Testis (tissue), 3 donors: ENCODE results near the gene IGF2R. TPM values are rescaled to one million over a fixed set of nuclear protein-coding genes. Genes with fewer than 3 reads are reported as not detected.

ENCODE experiments used
- DNase-seq: peaks from one replicate; pipeline ENCODE4 v3.0.0-alpha.2; 2019
- H3K27ac ChIP-seq, 2 donors: fragments of 200-600 bp; sonication (generic); one replicate each; pipeline ENCODE4 v1.5.1; 2019
- H3K27me3 ChIP-seq: fragments of 200-600 bp; sonication (generic); one replicate; pipeline ENCODE4 v1.5.1; 2019
- H3K36me3 ChIP-seq: fragments of 200-600 bp; sonication (generic); one replicate; pipeline ENCODE4 v1.5.1; 2017; ENCODE audit warnings: low read depth; ENCODE audit errors: missing control alignments
- H3K4me1 ChIP-seq: fragments of 200-600 bp; sonication (generic); one replicate; pipeline ENCODE4 v1.5.1; 2019
- H3K4me3 ChIP-seq, 2 donors: fragments of 200-600 bp; sonication (generic); one replicate each; pipeline ENCODE4 v1.5.1; 2017 to 2019
- H3K9me3 ChIP-seq: fragments of 200-600 bp; sonication (generic); one replicate; pipeline ENCODE4 v1.5.1; 2017
- POLR2A ChIP-seq: fragments of 450-650 bp; IDR thresholded peaks from one replicate; pipeline ENCODE4 v1.6.1; 2017; ENCODE audit warnings: antibody characterized with exemption, mild to moderate bottlenecking, moderate library complexity
- WGBS, 2 donors: methylation state at CpG; one replicate each; pipeline ENCODE4 v1.1.5; 2018; 5-methylcytosine and 5-hydroxymethylcytosine counted together
- intact Hi-C: fragments of 100-400 bp; cut with DNase I; formaldehyde crosslinking; loops from one replicate; pipeline ENCODE4 v1.15.1; 2023; ENCODE audit warnings: low total_unique reads
- polyA plus RNA-seq: library from polyadenylated mRNA; stranded (reverse); fragments of 350-450 nt; fragmentation: Illumina TruSeq; extraction: RNeasy Lipid Tissue Mini Kit (QIAGEN cat#74804); gene quantifications from one replicate; pipeline ENCODE4 v1.2.3, GENCODE V29; 2014; ENCODE audit warnings: low read depth, low replicate concordance; ENCODE audit not compliant: insufficient read depth
- total RNA-seq, 2 donors: library from RNA; depleted of rRNA; stranded (reverse); fragments of >200 nt; gene quantifications; one replicate each; pipeline ENCODE4 v1.2.3, GENCODE V29; 2016
- TF ChIP-seq, protein P1 (sequence below), 3 experiments: fragments of 450-650 bp in 2 of 3; fragments of 200-600 bp in 1 of 3; sonication (generic) in 1 of 3; IDR thresholded peaks; one replicate each; pipeline ENCODE4 v1.5.1; 2016 to 2019; ENCODE audit warnings: antibody characterized with exemption in 3 of 3, mild to moderate bottlenecking in 2 of 3, moderate library complexity in 1 of 3

The IGF2R gene
- total and polyA plus RNA-seq, 3 donors from 2014 or later: 47.3 to 109 (median 84.6) TPM

DNA sequence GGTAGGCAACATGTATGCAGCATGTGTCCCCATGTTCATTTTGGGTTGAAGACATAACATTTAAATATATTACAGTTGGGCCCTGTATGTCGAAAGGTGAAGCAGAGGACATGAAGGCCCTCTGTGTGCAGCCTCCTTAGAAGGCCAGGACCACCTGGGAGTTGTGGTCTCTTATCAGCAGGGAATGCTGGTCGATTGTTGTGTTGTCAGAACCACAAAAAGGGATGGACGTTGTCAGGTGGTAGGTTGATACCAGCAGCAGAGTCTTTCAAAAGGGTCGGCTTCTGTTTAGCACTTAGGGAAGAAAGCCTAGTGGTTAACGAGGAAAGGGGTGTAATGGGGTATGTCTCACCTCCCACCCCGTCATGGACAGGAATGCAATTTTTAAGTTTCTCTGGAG lies 85.4 kb downstream of the IGF2R start:
- no peaks in the 10 kb centered on the region for H3K27me3 ChIP-seq
- no peaks in the 10 kb centered on the region for H3K36me3 ChIP-seq
- WGBS, 2 donors: 95 to 96% methylated on average over 6 of the region's 6 CpGs
- no peak overlapping the region for H3K27ac ChIP-seq
- TF ChIP-seq, protein P1, sequence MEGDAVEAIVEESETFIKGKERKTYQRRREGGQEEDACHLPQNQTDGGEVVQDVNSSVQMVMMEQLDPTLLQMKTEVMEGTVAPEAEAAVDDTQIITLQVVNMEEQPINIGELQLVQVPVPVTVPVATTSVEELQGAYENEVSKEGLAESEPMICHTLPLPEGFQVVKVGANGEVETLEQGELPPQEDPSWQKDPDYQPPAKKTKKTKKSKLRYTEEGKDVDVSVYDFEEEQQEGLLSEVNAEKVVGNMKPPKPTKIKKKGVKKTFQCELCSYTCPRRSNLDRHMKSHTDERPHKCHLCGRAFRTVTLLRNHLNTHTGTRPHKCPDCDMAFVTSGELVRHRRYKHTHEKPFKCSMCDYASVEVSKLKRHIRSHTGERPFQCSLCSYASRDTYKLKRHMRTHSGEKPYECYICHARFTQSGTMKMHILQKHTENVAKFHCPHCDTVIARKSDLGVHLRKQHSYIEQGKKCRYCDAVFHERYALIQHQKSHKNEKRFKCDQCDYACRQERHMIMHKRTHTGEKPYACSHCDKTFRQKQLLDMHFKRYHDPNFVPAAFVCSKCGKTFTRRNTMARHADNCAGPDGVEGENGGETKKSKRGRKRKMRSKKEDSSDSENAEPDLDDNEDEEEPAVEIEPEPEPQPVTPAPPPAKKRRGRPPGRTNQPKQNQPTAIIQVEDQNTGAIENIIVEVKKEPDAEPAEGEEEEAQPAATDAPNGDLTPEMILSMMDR (IDR thresholded peaks at IDR 0.05): no peak
- TF ChIP-seq POLR2A: no peak
- H3K4me1 ChIP-seq: no peaks in the 10 kb centered on the region
- no peak for DNase-seq
- no peaks in the 10 kb centered on the region for H3K9me3 ChIP-seq
- intact Hi-C loops: no loop called here
- H3K4me3 ChIP-seq: no peak overlapping the region

DNA sequence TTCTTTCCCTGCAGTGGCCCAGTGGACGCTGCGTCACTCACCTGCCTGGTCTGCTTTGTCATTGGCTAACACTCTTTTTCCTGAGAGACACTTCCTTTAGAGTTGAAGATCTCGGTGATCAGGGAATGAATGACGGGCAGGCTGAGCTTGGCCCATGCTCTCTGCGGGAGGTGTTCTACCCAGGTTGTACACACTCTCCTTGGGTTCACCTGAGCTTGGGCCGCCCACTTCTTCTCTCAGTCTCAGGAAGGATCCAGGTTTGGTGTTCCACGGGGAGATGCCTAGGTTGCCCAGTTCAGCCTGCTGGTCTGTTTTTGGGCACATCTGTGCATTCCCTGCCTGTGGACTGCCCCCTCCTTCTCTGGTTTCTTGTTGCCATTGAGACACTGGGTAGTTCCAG lies 86.0 kb downstream of the IGF2R start:
- Histone ChIP-seq H3K27ac (no peak overlapping the region), H3K4me3 (no peak overlapping the region), H3K36me3 (no peaks in the 10 kb centered on the region), H3K27me3 (no peaks in the 10 kb centered on the region), H3K9me3 (no peaks in the 10 kb centered on the region), H3K4me1 (no peaks in the 10 kb centered on the region)
- DNase-seq: no peak
- TF ChIP-seq, protein P1 (IDR thresholded peaks at IDR 0.05): no peak
- TF ChIP-seq POLR2A: no peak
- WGBS, 2 donors: 97% methylated on average over 7 of the region's 7 CpGs
- intact Hi-C loops: no loop called here

DNA sequence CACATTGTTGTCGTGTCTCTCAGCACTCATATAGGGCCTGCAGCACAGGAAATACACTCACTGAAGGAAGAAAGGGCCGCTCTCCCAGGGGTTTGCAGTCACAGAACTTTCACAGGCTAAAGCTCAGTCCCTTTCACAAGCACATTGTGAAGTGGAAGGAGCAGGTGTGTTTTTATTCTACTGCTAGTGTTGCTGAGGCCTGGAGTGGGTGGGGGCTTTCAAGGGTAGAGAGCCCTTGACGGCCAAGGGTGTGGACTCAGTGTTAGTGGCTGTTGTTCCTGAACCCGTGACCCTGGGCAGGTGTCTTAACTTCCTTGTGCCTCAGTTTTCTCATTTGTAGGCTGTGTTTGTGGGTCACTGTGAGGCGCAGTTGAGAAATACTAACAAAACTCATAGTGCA lies 86.5 kb downstream of the IGF2R start:
- Histone ChIP-seq H3K36me3 (no peaks in the 10 kb centered on the region), H3K4me3 (no peak overlapping the region), H3K4me1 (no peaks in the 10 kb centered on the region), H3K27ac (no peak overlapping the region), H3K27me3 (no peaks in the 10 kb centered on the region), H3K9me3 (no peaks in the 10 kb centered on the region)
- TF ChIP-seq POLR2A: no peak
- DNase-seq: no peak
- intact Hi-C loops: no loop called here
- WGBS, 2 donors: 90 to 91% methylated on average over 4 to 5 of the region's 5 CpGs

DNA sequence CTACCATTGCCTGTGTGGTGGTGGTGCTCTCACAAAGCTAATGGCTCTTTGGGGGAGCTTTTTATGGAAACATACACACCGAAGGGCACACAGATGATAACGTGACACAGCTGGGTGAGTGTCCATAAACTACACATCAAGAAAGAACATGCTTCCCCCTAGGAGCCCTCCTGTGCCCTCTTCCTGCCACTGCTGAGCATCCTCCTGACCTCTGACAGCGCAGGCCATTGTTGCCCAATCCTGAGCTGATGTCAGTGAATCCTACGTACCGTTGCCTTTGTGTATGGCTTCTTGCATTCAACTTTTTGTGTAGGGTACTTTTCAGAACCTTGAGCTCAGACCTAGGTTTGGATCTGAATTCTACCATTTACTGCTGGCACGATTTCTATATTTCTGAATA lies 86.9 kb downstream of the IGF2R start:
- Histone ChIP-seq H3K27ac (no peak overlapping the region), H3K9me3 (no peaks in the 10 kb centered on the region), H3K4me1 (no peaks in the 10 kb centered on the region), H3K4me3 (no peak overlapping the region), H3K27me3 (no peaks in the 10 kb centered on the region), H3K36me3 (no peaks in the 10 kb centered on the region)
- TF ChIP-seq, protein P1 (IDR thresholded peaks at IDR 0.05): no peak
- no peak for TF ChIP-seq POLR2A
- intact Hi-C loops: no loop called here
- WGBS, 2 donors: 75 to 81% methylated on average over 6 of the region's 6 CpGs
- DNase-seq: no peak

DNA sequence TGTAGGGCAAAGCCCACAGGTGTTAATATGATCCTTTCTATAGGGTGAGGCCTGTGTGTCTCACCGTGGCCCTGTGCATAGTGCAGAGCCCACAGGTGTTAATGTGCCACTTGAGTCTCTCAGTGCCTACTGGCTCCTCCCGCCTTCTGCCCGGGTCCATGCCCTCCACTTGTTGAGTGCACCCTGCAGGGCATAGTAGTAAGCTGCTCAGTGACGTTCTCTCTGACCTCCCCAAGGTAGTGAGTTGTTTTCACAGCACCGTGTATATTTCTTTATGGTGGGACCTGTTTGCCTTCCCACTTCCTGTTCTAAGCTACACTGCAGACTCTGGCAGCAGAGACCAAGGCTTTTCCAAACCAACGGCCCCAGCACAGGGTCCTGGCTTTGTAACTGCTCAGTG lies 88.2 kb downstream of the IGF2R start:
- DNase-seq: no peak
- H3K4me1 ChIP-seq: no peaks in the 10 kb centered on the region
- no peak for TF ChIP-seq POLR2A
- TF ChIP-seq, protein P1 (IDR thresholded peaks at IDR 0.05): no peak
- intact Hi-C loops: no loop called here
- H3K4me3 ChIP-seq: no peak overlapping the region
- WGBS, 2 donors: 78 to 80% methylated on average over 6 of the region's 6 CpGs
- no peak overlapping the region for H3K27ac ChIP-seq
- no peaks in the 10 kb centered on the region for H3K36me3 ChIP-seq
- H3K27me3 ChIP-seq: no peaks in the 10 kb centered on the region
- no peaks in the 10 kb centered on the region for H3K9me3 ChIP-seq
